MV-4-11 (cell line): ENCODE measurements around the gene KDM2A.
A peak's percentile ranks its signal among the peaks of the same experiment; 100 is the strongest.

Source experiments
- DNase-seq: peaks from one replicate; lab custom pipeline; 2025; lab: John Stamatoyannopoulos, UW

KDM2A gene

DNA sequence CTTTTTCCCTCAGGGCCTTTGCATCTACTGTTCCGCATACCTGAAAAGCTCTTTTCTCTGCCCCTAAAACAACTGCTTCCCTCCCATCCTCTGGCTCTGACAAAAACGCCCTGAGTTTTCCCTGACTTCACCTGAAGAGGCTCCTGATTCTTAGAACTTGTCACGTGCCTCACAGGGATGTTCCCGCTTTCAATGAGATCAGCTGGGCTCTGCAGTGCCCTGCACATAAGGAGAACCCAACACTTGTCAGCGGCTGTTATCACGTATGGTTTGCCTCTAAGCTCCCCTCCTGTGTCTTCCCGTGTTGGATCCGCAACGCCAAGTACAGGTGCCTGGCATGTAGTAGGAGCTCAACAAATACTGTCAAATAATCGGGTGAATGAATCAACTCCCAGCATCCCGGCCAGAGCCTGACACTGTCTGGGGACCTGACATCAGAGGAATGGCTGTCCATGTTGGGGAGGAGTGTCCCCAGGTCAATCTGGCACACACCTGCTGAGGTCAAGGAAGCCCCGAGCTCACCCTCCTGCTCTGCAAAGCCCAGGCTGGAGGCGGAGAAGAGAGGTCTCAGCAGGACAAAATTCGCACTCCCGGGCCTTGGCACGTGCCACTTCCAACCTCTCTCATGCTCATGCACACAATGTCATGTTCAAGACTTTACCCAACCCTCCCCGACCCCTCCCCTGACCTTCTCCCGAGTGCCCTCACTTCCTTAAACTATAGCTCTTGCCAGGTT, 143.1 kb downstream of the KDM2A start:
- no peak for DNase-seq

DNA sequence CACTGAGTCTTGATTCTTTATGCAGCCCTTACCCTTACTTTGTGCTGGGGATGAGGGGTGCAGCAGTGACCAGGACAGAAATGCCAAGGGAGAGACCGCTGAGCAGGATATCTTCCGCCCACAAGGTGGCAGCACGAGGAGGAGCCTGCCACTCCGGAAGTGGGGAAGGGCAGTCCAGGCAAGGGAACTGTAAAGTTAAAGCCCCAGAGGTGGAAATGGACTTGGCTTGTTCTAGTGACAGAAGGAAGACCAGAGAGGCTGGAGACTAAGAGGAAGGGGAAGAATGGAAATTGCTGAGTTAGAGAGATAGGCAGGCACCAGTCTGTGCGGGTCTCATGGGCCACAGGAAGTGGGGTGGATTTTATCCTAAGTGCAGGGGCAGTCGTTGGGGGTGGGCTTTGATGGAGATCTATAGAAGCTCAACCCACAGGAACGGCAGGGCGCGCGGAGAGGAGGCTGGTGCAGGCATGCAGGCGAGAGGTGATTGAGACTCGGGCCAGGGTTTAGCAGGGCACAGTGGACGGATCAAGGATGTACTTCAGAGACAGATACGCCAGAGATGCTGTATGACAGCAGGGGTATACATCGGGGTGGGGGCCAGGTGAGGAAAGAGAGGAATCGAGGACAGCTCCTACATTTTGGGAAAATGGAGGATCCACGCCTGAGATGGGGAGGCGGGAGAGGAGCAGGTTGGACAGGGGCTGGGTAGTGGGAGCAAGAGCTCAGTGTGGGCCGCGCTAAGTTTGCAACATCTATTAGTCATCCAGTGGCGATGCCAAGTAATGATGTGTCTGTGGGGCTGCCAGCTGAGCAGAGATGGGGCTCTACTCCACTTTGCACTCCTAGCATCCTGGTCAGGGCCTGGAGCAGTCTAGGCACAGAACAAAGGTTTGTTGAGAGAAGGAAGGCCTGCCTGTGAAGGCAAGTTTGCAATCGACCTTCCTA, 143.9 kb downstream of the KDM2A start:
- DNase-seq: peak; percentile 91

DNA sequence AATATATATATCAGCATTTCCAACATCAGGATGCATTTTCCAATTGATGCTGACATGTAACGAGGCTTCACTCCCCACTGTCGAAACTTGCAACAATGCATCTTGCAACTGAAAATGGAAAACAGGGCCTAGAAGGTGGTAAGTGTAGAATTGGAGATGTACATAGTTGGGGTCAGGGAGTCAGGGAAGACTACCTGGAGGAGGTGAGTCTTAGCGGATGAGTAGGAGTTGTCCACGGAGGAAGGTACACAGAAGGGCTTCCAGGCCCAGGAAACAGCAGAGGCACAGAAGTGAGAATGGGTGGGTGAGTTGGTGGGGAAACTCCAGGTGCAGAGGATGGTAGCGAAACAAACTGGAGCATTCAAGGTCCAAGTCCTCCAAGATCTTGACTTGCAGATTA, 145.2 kb downstream of the KDM2A start:
- no peak for DNase-seq

DNA sequence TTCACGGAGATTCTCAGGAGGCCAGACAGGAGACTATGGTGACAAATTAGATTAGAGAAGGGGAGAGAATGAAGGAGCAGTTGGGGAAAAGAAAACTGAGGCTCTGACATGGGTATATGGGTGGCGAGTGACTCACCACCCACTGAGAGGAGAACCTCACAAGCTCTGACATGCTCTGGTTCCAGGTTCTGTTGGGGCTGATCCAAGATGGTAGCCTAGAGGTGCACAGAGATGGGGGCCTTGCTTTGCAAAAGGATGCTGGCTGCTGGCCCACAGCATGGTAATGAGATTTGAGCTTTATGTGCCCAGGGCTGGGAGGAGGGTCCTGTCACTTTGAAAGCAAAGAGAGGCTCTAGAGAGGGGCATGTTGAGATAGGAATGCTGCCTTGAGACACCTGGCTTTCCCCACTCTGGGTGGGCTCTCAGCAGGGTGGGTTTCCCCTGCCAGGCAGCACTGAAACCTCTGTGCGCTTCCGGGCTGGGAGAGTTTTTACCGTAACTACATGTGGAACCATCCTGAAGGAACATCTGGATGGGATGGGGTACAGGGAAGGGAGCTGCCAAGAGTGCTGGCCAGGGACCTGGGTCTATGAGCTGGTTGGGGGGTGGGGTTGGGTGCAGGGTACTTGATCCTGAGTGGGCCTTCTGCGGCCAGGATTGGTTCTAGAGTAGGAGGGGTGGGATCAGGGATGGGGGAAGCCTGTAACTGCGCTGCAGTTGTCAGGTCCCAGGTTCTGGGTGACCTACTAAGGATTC, 146.0 kb downstream of the KDM2A start:
- DNase-seq: no peak

DNA sequence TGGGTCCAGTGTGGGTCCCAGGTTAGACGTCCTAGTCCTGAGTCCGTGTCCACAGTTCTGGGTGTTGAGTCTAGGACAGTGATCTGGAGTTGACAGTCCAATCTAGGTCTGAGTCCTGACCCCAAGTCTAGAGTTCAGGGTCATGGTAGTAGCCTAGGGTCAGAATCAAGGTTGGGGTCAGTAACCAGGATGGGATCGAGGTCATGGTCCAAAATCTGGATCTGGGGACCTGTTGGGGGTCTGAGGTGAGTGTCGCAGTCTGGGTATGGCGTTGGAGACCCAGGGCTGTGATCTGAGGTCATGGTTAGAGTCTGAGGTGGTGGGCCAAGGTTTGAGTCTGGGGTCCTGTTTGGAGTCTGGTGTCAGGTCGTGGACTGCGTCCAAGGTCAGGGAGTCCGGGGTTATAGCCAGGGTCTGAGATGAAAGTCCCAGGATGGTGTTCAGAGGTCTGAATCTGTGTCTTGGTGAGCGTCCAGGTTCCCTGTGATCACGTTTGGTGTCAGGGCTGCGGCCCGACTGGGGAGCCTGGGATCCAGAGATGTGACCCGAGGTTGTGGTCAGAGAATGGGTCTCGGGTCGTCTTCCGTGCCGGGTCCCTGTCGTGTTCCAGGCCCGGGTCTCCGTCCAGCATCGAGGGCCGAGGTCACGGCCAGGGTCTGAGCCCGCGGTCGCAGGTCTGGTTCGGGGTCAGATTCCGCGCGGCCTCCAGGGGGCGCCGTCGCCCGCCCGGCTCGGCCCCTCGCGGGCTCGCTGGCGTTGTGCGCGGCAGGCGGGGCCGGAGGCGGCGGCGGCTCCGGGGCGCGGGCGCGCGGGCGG, 146.8 kb downstream of the KDM2A start:
- peak; percentile 36 for DNase-seq

DNA sequence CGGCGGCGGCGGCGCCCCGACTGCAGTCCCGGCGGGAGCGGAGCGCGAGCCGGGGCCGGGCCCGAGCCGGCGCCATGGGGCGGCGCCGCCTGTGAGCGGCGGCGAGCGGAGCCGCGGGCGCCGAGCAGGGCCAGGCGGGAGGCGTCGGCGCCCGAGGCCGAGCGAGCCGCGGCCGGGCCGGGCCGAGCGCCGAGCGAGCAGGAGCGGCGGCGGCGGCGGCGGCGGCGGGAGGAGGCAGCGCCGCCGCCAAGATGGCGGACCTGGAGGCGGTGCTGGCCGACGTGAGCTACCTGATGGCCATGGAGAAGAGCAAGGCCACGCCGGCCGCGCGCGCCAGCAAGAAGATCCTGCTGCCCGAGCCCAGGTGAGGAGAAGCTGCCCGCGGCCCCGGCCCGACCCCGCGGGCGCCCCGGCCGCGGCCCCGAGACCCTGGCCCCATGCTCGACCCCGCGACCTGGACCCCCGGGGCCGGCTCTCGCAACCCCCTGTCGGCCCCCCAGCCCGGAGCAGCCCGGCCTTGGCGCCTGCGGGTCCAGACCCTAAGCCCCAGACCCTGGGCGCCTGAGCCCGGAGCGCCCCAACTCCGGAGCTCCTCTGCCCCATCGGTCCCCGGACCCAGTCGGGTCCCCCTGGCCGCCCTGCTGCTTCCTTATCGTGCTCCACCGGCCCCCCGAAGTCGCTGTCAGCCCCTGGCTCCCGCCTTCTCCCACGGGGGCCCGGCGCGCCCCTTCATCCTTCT, 147.6 kb downstream of the KDM2A start, which contains the start of gene GRK2:
TSS of gene GRK2 (plus strand) at position 25 of the 739 bp plus-strand sequence. CDS start at position 252, 227 bp downstream.
- DNase-seq: no peak

DNA sequence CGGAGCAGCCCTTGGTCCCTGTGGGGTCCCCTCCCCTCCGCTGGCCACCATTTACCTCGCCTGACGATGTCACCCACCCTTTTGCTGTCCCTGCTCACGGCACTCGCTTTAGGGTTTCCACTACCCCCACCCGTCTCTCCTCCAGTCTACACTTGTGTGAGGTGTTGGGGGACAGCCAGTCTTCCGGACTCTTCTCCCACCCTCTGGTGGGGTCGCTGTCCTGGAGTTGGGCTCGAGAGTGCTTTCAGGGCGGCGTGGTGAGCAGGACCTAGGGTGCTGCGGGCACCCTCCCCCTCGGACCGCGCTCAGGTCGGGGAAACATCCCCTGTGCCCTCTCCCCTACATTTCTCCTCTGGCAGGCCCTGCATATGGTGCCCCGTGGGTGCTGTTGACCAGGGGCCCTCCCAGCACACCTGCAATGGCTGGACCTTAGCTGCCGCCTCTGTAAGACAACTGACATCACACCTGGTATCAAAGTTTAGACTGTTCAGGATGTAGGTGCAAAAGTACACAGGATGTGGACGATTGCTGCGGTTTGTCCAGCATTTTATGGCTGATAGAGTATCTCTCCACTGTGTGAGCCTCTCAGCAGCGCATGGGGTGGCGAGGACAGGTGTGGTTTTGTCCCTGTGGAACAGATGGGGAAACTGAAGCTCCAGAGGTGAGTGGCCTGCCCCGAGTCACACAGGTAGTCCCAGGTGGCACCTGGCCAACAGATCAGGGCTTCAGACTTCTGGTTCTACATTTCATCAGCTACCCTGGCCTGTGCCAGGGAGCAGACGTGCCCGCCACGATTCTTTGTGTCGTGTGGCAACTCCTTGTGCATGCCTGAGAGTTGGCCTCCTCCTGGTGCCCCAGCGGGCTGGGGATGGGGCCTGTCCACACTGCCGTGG, 148.4 kb downstream of the KDM2A start:
- no peak for DNase-seq

DNA sequence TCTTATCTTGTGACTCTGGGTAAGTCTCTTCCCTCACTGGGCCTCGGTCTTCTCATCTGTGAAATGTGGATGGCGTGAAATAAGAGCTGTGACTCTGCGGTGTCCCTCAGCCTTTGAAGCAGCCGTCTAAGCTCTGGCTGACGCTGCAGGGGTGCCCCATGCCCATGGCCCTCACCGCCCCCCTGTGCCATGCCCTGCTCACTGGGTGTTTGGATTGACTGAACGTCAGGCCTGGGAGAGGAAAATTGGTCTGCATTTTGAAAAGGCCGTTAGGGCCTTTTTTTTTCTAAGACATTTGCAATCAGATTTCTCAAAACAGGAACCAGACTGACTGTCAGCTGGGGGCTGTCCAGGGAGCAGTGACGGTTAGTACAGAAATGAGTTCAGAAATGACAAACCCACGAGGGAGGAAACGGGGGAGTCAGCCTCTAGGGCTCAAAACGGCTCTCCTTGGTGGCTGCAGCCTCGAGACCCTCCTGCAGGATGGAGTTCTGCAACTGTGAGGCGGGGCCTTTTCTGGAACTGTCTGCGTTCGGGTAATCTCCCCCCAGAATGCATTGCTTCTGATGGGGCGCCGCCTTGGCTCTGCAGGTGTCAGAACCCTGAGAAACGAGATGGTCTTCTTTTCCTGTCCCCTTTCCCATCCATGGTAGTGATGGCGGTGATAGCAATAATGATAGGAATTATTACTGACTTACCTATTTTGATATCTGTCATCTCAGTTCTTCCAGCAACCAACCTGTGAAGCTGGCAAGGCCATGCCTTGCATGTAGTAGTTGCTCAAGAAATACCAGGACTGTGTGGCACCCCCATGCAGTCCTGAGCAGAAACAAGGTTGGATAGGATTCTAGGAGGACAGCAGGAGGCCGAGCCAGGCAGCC, 149.3 kb downstream of the KDM2A start:
- peak; percentile 92 for DNase-seq

DNA sequence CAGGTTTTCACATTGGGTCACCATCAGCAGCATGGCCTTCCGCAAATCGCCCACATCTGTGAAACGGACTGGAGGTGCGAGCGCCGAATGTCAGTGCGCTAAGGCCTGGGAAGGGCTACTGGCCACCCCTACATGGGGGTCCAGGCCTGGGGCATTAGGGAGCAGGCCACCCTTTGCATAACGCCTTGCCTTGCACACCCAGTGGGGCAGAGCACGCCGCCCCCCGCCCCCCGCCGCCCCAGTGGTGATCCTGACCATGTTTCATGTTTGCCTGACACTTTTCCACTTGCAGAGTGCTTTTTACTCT, 149.9 kb downstream of the KDM2A start:
- no peak for DNase-seq

DNA sequence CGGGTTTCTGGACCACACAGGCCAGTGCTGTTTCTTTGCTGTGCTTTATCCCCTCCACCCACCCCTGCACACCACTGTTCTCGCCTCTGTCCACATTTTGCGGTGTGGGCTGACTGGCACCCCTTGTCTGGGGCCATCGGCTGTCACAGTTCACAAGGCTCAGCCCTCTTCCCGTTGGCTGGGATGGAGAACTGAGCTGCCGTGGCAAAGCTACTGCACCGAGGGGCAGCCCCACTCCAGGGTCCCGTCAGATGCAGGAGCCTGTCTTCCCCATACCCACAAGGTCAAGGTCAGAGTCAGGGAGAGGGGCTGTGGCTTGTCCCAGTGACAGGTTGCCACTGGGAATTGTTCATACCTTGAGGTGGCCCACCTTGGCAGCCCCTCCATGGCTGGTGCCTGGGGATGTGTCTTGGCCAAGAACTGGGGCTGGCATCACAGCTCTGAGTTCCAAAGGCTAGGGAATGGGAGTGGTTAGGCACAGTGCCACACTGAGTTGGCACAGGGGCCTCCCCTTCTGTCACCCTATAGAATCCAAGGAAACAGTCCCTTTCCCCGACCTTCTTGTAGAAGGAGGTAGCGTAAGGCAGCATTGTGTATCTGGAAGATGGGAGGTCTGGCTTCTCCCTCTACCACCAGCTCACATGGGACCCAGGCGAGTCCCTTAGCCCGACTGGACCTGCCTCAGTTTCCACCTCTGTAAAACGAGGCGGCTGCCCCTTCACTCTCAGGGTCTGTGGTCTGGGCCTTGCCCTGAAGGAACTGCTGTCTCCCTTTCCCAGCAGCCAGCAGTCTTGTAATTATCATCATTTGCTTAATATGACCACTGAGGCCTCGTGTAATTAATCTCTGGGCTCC, 150.6 kb downstream of the KDM2A start:
- DNase-seq: peak; percentile 27

DNA sequence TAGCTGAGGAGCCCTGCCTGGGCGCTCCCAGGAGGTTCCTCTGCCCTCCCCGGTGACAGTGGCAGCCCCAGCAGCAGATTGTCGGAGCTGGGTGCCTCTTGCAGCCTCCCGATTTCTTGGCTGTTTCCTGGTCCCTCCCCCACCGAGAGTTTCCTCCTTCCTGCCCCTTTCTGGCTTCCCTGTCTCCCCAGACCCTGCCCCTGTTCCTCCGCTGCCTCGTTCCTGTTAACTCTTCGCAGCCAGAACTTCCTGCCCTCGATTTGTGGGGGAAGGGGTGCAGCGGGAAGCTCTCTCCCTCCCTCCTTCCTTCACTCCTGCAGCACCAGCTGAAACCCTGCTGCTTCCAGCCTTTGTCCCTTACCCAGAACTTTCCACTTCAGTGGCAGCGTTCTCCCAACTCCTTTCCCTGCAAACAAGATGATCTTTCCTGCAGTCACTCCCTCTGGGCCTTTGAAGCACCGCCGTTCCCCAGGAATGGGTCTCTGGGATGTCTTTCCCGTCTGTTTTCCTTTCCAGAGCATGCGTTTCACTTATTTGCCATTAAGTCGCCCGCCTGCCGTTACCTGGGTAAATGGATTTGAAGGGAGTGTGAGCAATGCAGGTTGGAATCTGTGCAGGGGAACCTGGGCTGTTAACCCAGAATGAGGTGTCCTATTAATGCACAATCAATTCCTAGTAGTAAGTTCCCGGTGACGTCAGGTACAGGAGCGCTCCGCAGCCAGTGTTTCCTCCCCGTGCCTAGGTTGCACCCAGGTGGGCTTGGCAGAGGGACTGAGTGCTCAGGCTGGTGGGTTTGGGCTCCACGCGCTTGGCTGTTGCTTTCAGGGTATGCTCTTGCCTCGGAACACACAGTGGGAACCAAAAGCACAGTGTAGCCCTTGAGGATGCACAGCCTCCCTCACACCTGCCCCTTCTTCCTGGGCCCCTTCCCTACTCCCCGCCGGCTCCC, 151.5 kb downstream of the KDM2A start:
- DNase-seq: peak; percentile 76

DNA sequence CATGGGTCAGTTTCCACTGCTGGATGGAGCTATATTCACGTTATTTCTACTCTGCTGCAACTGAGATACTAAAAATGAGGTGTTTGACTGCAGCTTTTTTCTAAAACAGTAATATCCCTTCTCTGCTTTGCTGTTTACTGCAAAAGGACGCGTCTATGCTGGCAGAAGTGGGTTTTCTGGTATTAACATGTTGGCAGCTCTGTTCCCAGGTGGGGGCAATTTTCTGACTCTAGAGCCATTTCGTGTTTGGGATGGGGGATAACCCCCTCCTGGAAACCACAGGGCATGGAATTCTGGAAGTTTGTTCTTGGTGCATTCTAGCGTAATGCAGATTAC, 152.1 kb downstream of the KDM2A start:
- no peak for DNase-seq

DNA sequence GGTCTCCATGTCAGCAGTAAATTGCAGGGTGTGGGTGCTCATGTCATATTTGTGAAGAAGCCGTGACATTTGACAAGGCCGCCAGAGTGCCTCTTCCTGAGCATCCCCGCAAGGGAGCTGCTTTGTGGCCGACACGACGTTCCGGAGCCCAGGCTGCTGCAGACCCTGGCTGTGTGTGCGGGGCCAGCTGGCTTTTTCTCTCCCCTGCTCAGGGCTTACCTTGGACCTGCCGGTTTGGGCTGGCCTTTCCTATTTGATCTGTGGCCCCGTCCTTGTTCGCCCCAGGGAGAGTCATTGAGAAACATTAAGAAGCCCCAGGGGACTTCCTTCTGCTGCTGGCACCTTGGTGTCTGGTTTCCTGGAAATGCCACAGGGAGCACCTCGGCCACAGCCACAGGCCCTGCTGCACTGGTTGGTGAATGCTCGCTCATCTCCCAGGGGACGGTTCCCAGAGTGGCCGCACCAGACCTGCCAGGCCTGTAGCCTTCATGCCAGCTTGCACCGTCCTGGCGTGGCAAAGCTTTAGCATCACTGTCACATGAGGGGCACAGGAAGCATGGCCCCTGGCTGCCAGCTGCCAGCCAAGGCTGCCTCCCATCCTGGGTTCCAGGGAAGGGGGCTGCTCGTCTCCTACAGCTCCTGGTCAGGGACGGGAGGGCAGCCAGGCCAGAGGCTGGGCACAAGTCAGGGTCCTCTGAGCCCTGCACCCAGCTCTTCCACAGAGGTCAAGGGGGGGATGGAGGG, 152.7 kb downstream of the KDM2A start:
- peak; percentile 82 for DNase-seq

DNA sequence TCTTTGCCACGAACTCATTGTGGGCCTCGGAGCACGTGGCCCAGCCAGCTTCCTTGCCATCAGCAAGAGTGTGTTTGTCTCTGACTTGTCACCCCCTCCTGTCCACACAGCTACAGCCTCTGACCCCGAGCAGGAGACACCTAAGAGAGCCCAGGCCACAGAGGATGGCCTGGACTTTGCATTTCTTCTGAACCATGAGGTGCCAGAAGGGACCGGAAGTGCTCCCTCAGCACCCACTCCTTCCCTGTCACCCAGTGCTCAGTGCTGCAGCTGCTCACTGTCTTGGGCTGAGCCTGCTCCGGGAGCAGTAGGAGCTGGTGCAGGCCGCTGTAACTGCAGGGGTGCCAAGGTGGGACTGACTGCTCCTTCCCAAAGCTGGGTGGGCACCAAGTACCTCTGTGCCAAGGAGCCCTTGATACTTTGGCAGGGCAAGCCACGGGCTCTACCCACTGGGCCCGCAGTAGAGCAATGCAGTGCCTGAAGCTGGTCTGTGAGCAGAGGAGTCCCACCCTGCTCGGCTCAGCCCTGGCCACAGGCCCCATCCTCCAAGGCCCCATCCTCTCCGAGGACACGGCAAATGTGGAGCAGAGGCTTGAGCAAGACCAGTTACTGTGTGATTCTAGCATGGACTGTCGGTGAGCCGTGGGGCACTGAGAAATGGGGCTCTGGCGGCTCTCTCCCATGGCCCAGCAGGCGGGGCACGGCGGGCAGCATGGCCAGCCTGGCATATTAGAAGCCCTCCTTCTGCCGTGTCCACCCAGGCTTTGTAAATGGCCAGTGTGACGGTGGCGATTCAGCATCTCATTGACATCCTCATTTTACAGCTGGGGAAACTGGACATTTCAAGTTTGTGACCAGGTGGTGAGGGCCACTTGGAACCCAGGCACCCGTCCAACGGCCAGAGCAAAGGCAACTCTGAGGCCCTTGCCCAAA, 153.5 kb downstream of the KDM2A start:
- no peak for DNase-seq
